Activated CD4-positive, alpha-beta T cell treated with anti-CD3 and anti-CD28 coated beads, Interleukin-2, amount 50 U/mL, for 48 hours (primary cell): ENCODE results near the gene LDHAL6B.

ENCODE experiments used
- DNase-seq, 2 experiments: peaks; one replicate each; pipeline ENCODE4 v3.0.0-alpha.2; 2020

LDHAL6B gene

DNA sequence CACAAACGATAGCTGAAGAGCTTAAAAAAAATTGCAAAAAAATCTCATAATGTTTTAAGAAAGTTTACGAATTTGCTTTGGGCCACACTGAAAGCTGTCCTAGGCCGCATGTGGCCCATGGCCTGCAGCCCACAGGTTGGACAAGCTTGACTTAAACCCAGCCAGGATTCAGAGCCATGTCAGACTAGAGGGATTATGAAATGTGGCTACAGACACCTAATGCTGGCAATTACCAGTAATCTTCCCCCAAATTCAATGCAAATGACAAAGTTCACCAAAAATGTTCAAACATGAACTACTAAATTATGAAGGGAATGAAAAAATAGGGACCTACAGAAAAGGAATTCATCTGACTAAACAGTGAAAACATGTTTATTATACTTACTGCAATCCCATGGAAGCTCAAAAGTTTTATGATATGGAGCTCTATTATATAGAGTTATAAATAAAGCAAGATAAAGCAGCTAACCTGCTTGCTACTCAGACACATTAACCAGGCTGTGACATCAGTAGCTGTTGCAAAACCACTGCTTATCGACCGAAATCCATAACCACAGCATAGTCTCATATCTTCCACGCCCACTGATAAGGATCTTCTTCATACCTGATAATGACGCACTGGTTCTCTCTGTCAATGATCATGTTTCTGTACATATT lies 49.2 kb downstream of the LDHAL6B start:
- peak in 1 of 2 experiments; percentile 19 for DNase-seq

DNA sequence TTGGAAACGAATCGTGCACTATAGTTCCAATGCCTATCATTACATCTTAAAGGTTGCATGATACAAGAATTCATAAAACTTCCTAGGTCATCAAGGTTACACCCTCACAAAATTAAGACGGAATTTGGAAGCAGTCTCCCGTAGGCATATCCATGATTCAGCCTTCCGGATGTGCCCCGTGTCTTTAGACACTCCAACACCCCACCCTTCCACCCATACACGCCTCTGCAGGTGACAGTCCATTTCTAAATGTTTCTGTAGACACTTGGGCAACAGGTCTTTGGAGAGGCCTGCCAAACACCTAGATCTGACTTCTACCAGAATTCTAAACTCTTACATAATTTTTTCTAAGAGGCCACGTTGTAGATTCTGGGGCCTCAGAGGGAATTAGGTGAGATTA lies 49.8 kb downstream of the LDHAL6B start:
- no peak for DNase-seq

DNA sequence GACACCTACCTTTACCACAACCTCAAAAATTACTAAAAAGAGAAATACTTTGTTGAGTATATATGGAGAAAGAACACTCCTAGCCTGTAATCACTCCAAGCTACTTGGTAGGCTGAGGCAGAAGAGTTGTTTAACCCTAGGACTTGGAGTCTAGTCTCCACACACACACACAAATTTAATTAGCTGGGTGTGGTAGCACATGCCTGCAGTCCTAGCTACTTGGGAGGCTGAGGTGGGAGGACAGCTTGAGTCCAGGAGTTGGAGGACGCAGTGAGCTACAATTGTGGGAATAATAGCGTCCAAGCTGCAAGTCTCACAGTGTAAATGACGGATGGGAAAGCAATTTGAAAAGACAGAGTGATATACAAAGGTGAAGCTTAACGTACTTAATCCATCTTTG lies 50.5 kb downstream of the LDHAL6B start:
- DNase-seq, result no peak
